Keratinocyte (primary cell): Measurements from ENCODE around the gene FAM107B.

ENCODE experiments used
- CTCF ChIP-seq, 3 experiments: IDR thresholded peaks in 1 of 3; conservative IDR thresholded peaks in 1 of 3; optimal IDR thresholded peaks in 1 of 3; 2 replicates in 2 of 3; 3 replicates in 1 of 3; pipeline versions ENCODE3 to v1.5.1; 2011; ENCODE audit warnings: low read length in 3 of 3, mild to moderate bottlenecking in 3 of 3, moderate library complexity in 2 of 3, control low read depth in 1 of 3, inconsistent platforms in 1 of 3; ENCODE audit not compliant: insufficient read depth in 2 of 3; ENCODE audit errors: extremely low read depth in 1 of 3
- EZH2 ChIP-seq: IDR thresholded peaks from one replicate; pipeline ENCODE4 v1.6.1; 2012; ENCODE audit warnings: inconsistent platforms, mild to moderate bottlenecking, low read length, moderate library complexity

GRCh38 chr10:14602807-14603533 is 171.7 kb downstream of the FAM107B start:
- TF ChIP-seq CTCF (optimal IDR thresholded peaks at IDR 0.05 in 1 of 3, IDR thresholded peaks at IDR 0.05 in 1 of 3, conservative IDR thresholded peaks at IDR 0.05 in 1 of 3; ENCODE audit: extremely low read depth in 1 of 3, insufficient read depth in 2 of 3, low read length in 3 of 3): no peak
- TF ChIP-seq EZH2: no peak
